Effector memory CD4-positive, alpha-beta T cell (primary cell): ENCODE measurements around the gene WWC1.
A peak's percentile ranks its signal among the peaks of the same experiment; 100 is the strongest.

ENCODE experiments used
- DNase-seq, 3 donors: peaks; one replicate each; pipeline ENCODE4 v3.0.0-alpha.2; 2020
- H3K27ac ChIP-seq: 2 replicates; pipeline ENCODE4 v1.7.0; 2013; ENCODE audit warnings: mild to moderate bottlenecking, low read length, moderate library complexity; ENCODE audit not compliant: insufficient read depth, poor library complexity, severe bottlenecking
- H3K27me3 ChIP-seq: replicated peaks from 2 replicates; pipeline ENCODE4 v1.7.0; 2013; ENCODE audit warnings: mild to moderate bottlenecking, low read length; ENCODE audit not compliant: insufficient read depth, control insufficient read depth, poor library complexity, severe bottlenecking
- H3K36me3 ChIP-seq: 2 replicates; pipeline ENCODE4 v1.7.0; 2013; ENCODE audit warnings: mild to moderate bottlenecking, low read length, moderate library complexity; ENCODE audit not compliant: control insufficient read depth, insufficient read depth
- H3K4me1 ChIP-seq: 2 replicates; pipeline ENCODE4 v1.7.0; 2013; ENCODE audit warnings: low read length, mild to moderate bottlenecking; ENCODE audit not compliant: control insufficient read depth, insufficient read depth, poor library complexity, severe bottlenecking
- H3K4me3 ChIP-seq: 2 replicates; pipeline ENCODE4 v1.7.0; 2013; ENCODE audit warnings: low read length, low read depth, mild to moderate bottlenecking; ENCODE audit not compliant: insufficient read depth, poor library complexity, severe bottlenecking
- H3K9me3 ChIP-seq: 2 replicates; pipeline ENCODE4 v1.7.0; 2013; ENCODE audit warnings: mild to moderate bottlenecking, low read length, moderate library complexity; ENCODE audit not compliant: control insufficient read depth

WWC1 gene

DNA sequence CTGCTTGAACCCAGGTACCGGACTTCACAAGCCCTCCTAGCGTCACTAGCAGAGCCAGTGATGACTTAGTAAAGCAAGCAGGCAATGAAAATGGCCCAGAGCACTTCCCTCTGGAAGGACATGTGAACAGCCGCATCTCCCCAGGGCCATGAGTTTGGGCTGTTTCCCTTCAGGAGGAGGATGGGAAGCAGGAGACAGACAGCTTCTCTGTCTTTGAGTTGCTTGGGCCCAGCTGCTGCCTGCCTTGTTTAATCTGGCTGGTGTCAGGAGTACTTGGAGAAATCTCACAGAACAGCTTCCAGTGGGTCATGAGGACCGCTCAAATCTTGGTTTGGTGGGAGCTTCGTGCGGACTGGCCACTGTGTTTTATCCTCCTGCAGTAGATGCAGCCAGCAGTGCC lies 25.4 kb upstream of the WWC1 start:
- Histone ChIP-seq H3K27ac (no peak overlapping the region), H3K36me3 (no peaks in the 10 kb centered on the region)

DNA sequence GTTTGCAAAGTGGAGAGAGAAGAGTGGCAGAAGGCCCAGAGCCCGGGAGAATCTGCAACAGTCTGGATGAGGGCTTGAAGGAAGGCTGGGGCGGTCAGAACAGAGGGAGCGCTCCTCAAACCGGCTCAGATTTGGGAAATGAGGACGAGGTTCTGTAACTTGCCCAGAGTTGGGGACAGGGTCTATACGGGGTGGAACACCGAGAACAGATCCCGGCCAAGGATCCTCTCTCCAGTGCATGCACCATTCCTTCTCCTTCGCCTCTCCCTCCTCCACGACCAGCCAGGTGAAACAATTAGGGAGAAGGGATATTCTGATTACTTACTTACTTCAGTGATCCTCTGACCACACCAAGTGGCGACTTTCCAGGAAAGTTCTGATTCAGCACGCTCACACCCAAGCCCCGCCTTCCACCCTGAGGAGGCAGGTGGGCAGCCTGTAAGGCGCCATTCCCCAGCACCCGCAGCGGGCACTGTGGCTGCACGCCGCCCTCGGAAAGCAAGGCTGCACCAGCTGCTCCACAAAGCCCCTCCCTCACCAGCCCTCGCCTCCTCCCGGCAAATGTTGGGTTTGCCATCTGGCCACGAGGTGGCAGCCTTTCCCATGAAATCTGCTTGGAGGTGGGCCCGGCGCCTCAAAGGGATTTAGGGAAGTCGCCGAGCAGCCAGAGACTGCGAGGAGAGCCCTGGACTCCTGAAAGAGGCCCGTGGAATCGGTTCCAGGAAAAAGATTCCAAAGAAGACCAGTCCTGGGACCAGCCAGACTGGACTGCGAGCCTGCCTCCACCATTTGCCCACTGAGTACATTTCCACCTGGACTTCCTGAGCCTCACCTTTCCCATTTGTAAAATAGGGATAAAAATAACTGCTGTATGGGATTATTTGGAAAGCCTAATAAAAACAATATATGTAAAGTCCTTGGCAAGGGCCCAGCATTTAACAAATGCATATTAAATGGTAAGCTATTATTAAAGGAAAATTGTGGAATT lies 22.2 kb upstream of the WWC1 start:
- peak; percentile 16 to 58 (median 42) for DNase-seq
- peak overlapping the region; percentile 22 for H3K4me3 ChIP-seq
- no peaks in the 10 kb centered on the region for H3K9me3 ChIP-seq
- H3K36me3 ChIP-seq, result no peaks in the 10 kb centered on the region
- H3K27me3 ChIP-seq, result no peaks in the 10 kb centered on the region
- H3K4me1 ChIP-seq, result no peaks in the 10 kb centered on the region
- no peak overlapping the region for H3K27ac ChIP-seq

More for the DNA sequence above, 25.4 kb upstream of the WWC1 start:
- Histone ChIP-seq H3K9me3 (no peaks in the 10 kb centered on the region), H3K27me3 (no peaks in the 10 kb centered on the region), H3K4me1 (no peaks in the 10 kb centered on the region), H3K4me3 (no peak overlapping the region)
- DNase-seq, result no peak

DNA sequence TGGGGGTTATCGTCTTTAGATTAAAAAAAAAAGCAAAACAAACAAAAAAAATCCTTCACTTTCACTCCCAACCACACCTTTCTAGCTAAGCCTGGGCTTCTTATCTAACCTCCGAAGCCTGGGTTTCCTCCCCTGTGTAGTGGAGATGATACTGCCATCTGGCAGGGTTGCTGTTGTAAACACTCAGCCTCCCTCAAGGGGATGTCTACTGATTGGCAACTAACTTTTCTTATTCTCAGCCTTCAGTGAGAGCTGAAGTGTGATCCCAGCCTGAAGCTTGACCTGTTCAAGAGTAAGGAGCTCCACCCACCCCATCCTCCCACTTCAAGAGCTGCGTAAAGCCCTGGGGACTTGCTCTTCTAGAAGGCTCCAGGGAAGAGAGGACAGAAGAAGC lies 21.5 kb upstream of the WWC1 start:
- Histone ChIP-seq H3K9me3 (no peaks in the 10 kb centered on the region), H3K27me3 (no peaks in the 10 kb centered on the region), H3K27ac (no peak overlapping the region), H3K4me1 (no peaks in the 10 kb centered on the region), H3K4me3 (no peak overlapping the region), H3K36me3 (no peaks in the 10 kb centered on the region)
- no peak for DNase-seq

DNA sequence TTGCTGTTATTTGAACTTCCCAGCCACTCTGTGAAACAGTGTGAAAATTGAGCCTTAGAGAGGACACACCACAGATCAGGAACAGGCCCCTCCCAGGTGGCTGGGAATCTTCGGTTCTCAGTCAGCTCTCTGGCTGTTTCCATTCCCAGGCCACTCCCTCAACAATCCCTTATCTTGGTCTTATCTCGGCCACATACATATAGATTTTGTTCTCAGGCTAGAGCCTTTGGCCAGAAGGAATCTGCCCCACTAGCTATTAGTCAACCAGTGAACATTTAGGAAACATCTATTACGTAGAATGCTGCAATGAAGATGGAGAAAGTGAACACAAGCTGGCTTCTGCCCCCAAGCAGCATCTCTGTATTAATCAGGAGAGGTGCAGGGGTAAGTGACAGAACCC lies 21.0 kb upstream of the WWC1 start:
- Histone ChIP-seq H3K27ac (no peak overlapping the region), H3K4me1 (no peaks in the 10 kb centered on the region), H3K36me3 (no peaks in the 10 kb centered on the region), H3K4me3 (no peak overlapping the region), H3K9me3 (no peaks in the 10 kb centered on the region), H3K27me3 (no peaks in the 10 kb centered on the region)
- no peak for DNase-seq

DNA sequence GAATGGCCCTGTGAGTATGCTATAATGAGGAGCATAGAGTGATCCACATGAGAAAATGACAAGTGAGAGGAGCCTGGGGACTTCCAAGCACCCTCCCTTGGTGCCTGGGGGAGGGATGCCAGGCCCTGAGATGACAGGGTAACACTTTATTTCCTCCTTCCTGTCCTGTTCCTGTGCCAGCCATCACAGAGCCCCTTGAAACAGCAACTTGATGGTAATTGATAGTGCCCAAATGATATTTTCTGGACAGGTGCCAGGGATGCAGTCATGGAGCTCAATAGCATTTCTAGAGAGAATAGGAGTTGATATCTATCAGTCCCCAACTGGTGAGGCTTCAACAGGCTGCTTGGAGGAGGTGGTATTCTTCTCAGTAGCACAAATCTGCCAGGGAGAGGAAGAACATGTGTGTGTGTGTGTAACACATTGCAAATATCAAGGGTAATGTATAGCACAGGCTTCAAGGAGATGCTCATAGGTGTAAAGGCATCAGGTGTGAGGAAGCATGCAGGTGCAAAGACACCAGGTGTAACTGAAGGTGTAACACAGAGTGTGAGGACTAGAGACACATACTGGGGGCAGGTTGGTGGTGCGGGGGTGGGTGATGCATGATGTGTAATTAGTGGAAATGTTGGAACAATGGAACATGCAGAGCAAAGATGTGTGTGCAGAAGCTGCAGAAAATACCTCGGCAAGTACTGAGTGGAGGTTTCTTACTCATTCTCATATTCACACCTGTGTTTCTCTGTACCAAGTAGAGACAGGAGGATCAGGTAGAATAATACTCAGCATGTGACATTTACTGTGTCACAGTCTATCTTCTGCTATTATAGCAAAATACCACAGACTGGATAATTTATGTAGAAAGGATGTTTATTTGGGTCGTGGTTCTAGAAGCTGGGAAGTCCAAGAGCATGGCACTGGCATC lies 18.1 kb upstream of the WWC1 start:
- Histone ChIP-seq H3K4me1 (no peaks in the 10 kb centered on the region), H3K4me3 (no peak overlapping the region), H3K36me3 (no peaks in the 10 kb centered on the region), H3K9me3 (no peaks in the 10 kb centered on the region), H3K27me3 (no peaks in the 10 kb centered on the region), H3K27ac (no peak overlapping the region)
- DNase-seq, result no peak

DNA sequence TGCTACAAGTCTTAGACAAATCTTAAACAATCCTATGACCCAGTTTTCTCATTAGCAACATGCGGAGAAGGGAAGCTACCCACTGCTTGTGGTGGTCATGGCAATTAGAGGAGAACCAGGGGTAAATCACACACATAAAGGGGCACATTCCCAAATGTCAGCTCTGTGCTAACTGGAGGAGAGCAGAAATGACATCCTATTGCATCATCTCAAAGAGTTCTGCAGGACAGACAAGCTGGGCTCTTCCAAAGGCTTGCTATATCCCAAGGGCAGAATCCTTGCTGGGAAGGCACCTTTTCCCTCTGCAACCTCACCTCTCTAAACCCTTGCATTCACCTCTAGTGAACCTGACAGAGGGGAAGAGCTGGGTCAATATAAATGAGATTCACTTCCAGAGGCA lies 17.0 kb upstream of the WWC1 start:
- DNase-seq, result no peak
- Histone ChIP-seq H3K4me1 (no peaks in the 10 kb centered on the region), H3K4me3 (no peak overlapping the region), H3K27me3 (no peaks in the 10 kb centered on the region), H3K36me3 (no peaks in the 10 kb centered on the region), H3K9me3 (no peaks in the 10 kb centered on the region), H3K27ac (no peak overlapping the region)

DNA sequence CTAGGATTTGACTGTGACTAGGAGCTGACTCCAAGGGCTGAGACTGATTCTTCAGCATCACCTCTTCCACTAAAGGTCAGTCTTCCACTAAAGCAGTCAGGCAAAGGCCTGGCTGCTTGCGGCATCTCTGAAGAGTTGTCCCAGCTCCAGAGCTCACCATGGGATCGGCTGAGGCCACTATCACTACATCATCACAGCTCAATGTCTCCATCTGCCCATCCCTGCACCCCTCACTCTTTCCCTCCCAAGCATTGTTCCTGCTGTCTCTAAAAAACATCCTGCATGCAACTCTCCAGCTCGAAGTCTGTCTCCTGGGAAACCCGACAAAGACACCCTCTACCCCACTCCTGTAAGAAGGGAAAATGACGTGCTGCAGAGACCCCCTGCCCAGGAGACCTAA lies 15.5 kb upstream of the WWC1 start:
- no peak overlapping the region for H3K27ac ChIP-seq
- no peaks in the 10 kb centered on the region for H3K27me3 ChIP-seq
- no peaks in the 10 kb centered on the region for H3K36me3 ChIP-seq
- no peaks in the 10 kb centered on the region for H3K4me1 ChIP-seq
- H3K9me3 ChIP-seq, result no peaks in the 10 kb centered on the region
- no peak for DNase-seq
- no peak overlapping the region for H3K4me3 ChIP-seq

DNA sequence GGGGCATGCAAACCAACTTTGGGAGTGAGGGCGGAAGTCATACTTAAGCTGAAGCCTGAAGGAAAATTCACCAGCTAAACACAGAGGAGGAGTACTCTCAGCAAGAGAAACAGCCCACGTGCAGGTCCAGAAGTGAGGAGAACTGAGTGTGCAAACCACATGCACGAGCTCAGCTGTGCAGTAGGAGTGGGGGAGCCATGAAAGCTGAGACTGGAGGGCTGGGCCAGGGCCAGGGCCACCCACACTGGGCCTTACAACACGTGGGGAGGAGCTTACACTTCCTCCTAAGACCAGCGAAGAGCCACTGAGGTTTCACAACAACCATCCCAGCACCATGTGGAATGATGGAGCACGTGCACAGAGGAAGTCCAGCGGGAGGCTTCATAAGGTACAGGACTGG lies 9.3 kb upstream of the WWC1 start:
- no peak for DNase-seq
- H3K36me3 ChIP-seq, result no peaks in the 10 kb centered on the region
- H3K4me1 ChIP-seq, result no peaks in the 10 kb centered on the region
- H3K9me3 ChIP-seq, result no peaks in the 10 kb centered on the region
- H3K27ac ChIP-seq, result no peak overlapping the region
- no peak overlapping the region for H3K4me3 ChIP-seq
- H3K27me3 ChIP-seq, result no peaks in the 10 kb centered on the region

DNA sequence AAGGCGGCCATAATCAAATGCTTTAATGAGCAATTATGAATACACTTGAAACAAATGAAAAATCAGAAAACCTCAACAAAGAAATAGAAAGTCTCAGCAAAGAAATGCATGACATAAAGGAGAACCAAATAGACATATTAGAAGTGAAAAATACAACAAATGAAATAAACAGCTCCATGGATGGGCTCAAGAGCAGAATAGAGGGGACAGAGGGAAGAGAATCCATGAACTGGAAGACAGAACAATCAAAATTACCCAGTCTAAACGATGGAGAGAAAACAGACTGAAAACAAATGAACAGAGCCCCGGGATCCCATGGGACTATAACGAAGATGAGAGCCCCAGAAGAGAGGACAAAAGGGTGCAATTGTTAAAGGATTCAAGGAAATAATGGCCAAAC lies 6.6 kb upstream of the WWC1 start:
- no peak overlapping the region for H3K27ac ChIP-seq
- no peak for DNase-seq
- no peak overlapping the region for H3K4me3 ChIP-seq
- H3K27me3 ChIP-seq, result no peaks in the 10 kb centered on the region
- H3K4me1 ChIP-seq, result no peaks in the 10 kb centered on the region
- H3K9me3 ChIP-seq, result no peaks in the 10 kb centered on the region
- no peaks in the 10 kb centered on the region for H3K36me3 ChIP-seq

DNA sequence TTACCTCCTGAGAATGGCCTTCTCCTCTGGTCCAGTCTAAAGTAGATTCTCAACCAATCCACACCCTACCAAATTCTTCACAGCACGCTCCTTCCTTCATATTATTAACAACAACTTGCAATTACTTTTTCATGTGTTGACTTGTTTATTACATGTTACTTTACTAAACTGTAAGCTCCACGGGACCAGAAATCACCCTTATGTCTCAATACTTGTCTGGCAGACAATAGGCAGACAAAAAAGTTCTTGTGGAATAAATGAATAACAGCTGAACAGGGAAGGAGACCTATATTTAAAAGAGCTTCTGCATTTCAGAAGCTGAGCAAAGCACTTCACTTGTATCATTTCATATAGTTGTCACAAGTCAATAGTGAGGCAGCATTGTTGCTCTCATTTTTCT lies 5.7 kb upstream of the WWC1 start:
- Histone ChIP-seq H3K27me3 (no peaks in the 10 kb centered on the region), H3K4me1 (no peaks in the 10 kb centered on the region), H3K36me3 (no peaks in the 10 kb centered on the region), H3K4me3 (no peak overlapping the region), H3K27ac (no peak overlapping the region), H3K9me3 (no peaks in the 10 kb centered on the region)
- DNase-seq, result no peak
